PFSK-1 (cell line): ENCODE results near the gene VSNL1.

Experiments
- FOXP2 ChIP-seq: optimal IDR thresholded peaks from 2 replicates; pipeline ENCODE3; 2011; ENCODE audit warnings: borderline replicate concordance, control low read depth, inconsistent platforms; ENCODE audit not compliant: insufficient read depth; ENCODE audit errors: extremely low read length, extremely low read depth
- POLR2AphosphoS5 ChIP-seq: IDR thresholded peaks from 2 replicates; pipeline ENCODE4 v1.6.1; 2012; ENCODE audit warnings: low read depth, mild to moderate bottlenecking, control low read depth, low read length, moderate library complexity
- REST ChIP-seq, 2 experiments: IDR thresholded peaks; 2 replicates each; pipeline versions ENCODE4 v1.6.1 to v1.8.0; 2011 to 2012; ENCODE audit warnings: low read depth in 2 of 2, low read length in 2 of 2, control low read depth in 1 of 2, inconsistent platforms in 1 of 2, mild to moderate bottlenecking in 1 of 2, moderate library complexity in 1 of 2; ENCODE audit not compliant: insufficient read depth in 1 of 2
- SIN3A ChIP-seq: IDR thresholded peaks from 2 replicates; pipeline ENCODE4 v1.6.1; 2012; ENCODE audit warnings: mild to moderate bottlenecking, low read length, moderate library complexity, borderline replicate concordance; ENCODE audit not compliant: insufficient read depth
- TAF1 ChIP-seq: IDR thresholded peaks from 2 replicates; pipeline ENCODE4 v1.6.1; 2012; ENCODE audit warnings: low read length, control low read depth, borderline replicate concordance; ENCODE audit not compliant: insufficient read depth

Gene VSNL1

GRCh38 chr2:17557596-17557995 lies 17.1 kb downstream of the VSNL1 start:
- no peak for TF ChIP-seq SIN3A
- no peak for TF ChIP-seq TAF1
- no peak for TF ChIP-seq FOXP2
- no peak for TF ChIP-seq POLR2AphosphoS5
- TF ChIP-seq REST (IDR thresholded peaks at IDR 0.05; ENCODE audit: insufficient read depth in 1 of 2, low read depth in 2 of 2, low read length in 2 of 2) = no peak

- TF ChIP-seq FOXP2 (no peak), POLR2AphosphoS5 (no peak)
Measured at GRCh38 chr2:17558053-17558452, 17.6 kb downstream of the VSNL1 start.

- TF ChIP-seq FOXP2 = no peak
- no peak for TF ChIP-seq REST (IDR thresholded peaks at IDR 0.05; ENCODE audit: insufficient read depth in 1 of 2, low read depth in 2 of 2, low read length in 2 of 2)
- no peak for TF ChIP-seq POLR2AphosphoS5
- no peak for TF ChIP-seq SIN3A
- TF ChIP-seq TAF1 = no peak
Measured at GRCh38 chr2:17558878-17559277, 18.4 kb downstream of the VSNL1 start.

GRCh38 chr2:17571681-17572080 lies 31.2 kb downstream of the VSNL1 start:
- TF ChIP-seq SIN3A = no peak
- TF ChIP-seq REST (IDR thresholded peaks at IDR 0.05; ENCODE audit: insufficient read depth in 1 of 2, low read depth in 2 of 2, low read length in 2 of 2) = no peak
- no peak for TF ChIP-seq POLR2AphosphoS5
- TF ChIP-seq TAF1 = no peak
- TF ChIP-seq FOXP2 = no peak

GRCh38 chr2:17573085-17573803 lies 32.7 kb downstream of the VSNL1 start:
- TF ChIP-seq TAF1 = no peak
- TF ChIP-seq FOXP2 = no peak
- no peak for TF ChIP-seq SIN3A
- no peak for TF ChIP-seq POLR2AphosphoS5
- TF ChIP-seq REST (IDR thresholded peaks at IDR 0.05; ENCODE audit: insufficient read depth in 1 of 2, low read depth in 2 of 2, low read length in 2 of 2) = no peak
